Effector memory CD8-positive, alpha-beta T cell (primary cell): ENCODE measurements around the gene PRPH2.

Source experiments
- ATAC-seq: fragments of 150-1000 bp; cut with Tn5 transposase; replicated peaks from 2 replicates; pipeline ENCODE4 v1.10.0; 2021; ENCODE audit warnings: mild to moderate bottlenecking, moderate library complexity
- DNase-seq, 3 experiments: peaks; one replicate each; pipeline ENCODE4 v3.0.0; 2021
- H3K27ac Mint-ChIP-seq, 2 donors: one replicate each; pipeline ENCODE4 v1.8.0; 2022; ENCODE audit warnings: mild to moderate bottlenecking in 2 of 2, mixed read lengths in 2 of 2, moderate library complexity in 2 of 2
- H3K27me3 Mint-ChIP-seq, 2 donors: one replicate each; pipeline ENCODE4 v1.8.0; 2022; ENCODE audit warnings: mixed read lengths in 2 of 2
- H3K36me3 Mint-ChIP-seq: one replicate; pipeline ENCODE4 v1.8.0; 2022; ENCODE audit warnings: mild to moderate bottlenecking, moderate library complexity, mixed read lengths; ENCODE audit not compliant: insufficient read depth
- H3K4me1 Mint-ChIP-seq, 2 donors: one replicate each; pipeline ENCODE4 v1.8.0; 2022; ENCODE audit warnings: low read depth in 2 of 2, mixed read lengths in 2 of 2
- H3K4me3 Mint-ChIP-seq, 2 donors: one replicate each; pipeline ENCODE4 v1.8.0; 2022; ENCODE audit warnings: mild to moderate bottlenecking in 2 of 2, mixed read lengths in 2 of 2, moderate library complexity in 2 of 2
- H3K9me3 Mint-ChIP-seq, 2 donors: one replicate each; pipeline ENCODE4 v1.8.0; 2022; ENCODE audit warnings: mixed read lengths in 2 of 2

PRPH2 gene

DNA sequence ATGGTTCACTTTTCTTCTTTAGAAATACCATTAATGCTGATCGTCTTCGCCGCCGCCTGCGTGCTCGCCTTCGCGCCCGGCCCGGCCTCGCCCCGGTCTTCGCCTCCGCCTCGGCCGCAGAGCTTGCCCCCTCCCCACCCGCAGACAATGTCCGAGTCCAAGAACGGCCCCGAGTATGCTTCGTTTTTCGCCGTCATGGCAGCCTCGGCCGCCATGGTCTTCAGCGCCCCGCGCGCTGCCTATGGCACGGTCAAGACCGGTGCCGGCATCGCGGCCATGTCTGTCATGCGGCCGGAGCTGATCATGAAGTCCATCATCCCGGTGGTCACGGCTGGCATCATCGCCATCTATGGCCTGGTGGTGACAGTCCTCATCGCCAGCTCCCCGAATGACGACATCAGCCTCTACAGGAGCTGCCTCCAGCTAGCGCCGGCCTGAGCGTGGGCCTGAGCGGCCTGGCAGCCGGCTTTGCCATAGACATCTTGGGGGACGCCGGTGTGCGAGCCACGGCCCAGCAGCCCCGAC lies 4.8 kb upstream of the PRPH2 start:
- H3K4me3 Mint-ChIP-seq: peak overlapping the region; percentile 78 to 79
- no peak for ATAC-seq
- H3K27ac Mint-ChIP-seq: peak overlapping the region; percentile 82 to 89
- no peaks in the 10 kb centered on the region for H3K9me3 Mint-ChIP-seq
- H3K4me1 Mint-ChIP-seq: peaks cover 18 to 19% of the 10 kb centered on the region in 2 donors
- H3K27me3 Mint-ChIP-seq: no peaks in the 10 kb centered on the region
- peaks cover 6% of the 10 kb centered on the region for H3K36me3 Mint-ChIP-seq
- DNase-seq: no peak

- Mint-ChIP-seq H3K9me3 (no peaks in the 10 kb centered on the region), H3K27me3 (no peaks in the 10 kb centered on the region), H3K27ac (peak overlapping the region; percentile 82 to 89), H3K4me3 (peak overlapping the region; percentile 78 to 79), H3K36me3 (peaks cover 6% of the 10 kb centered on the region), H3K4me1 (peaks cover 18 to 19% of the 10 kb centered on the region in 2 donors)
- DNase-seq (peak; percentile 61 to 68 (median 65)), ATAC-seq (peak; percentile 98)
These were observed 4.2 kb upstream of the PRPH2 start for GRCh38 chr6:42726485-42727086.

- peaks cover 6% of the 10 kb centered on the region for H3K36me3 Mint-ChIP-seq
- peak overlapping the region; percentile 78 to 79 for H3K4me3 Mint-ChIP-seq
- no peak for ATAC-seq
- no peaks in the 10 kb centered on the region for H3K9me3 Mint-ChIP-seq
- no peak for DNase-seq
- H3K4me1 Mint-ChIP-seq: peaks cover 18 to 19% of the 10 kb centered on the region in 2 donors
- H3K27me3 Mint-ChIP-seq: no peaks in the 10 kb centered on the region
- H3K27ac Mint-ChIP-seq: peak overlapping the region; percentile 82 to 89
These were observed 3.6 kb upstream of the PRPH2 start for GRCh38 chr6:42726026-42726425.

- Mint-ChIP-seq H3K9me3 (no peaks in the 10 kb centered on the region), H3K27ac (peak overlapping the region in 1 of 2 donors; percentile 49), H3K4me1 (peaks cover 18 to 19% of the 10 kb centered on the region in 2 donors), H3K4me3 (no peak overlapping the region), H3K27me3 (peaks cover 0 to 9% of the 10 kb centered on the region in 2 donors), H3K36me3 (peaks cover 6% of the 10 kb centered on the region)
- no peak for DNase-seq
- ATAC-seq: no peak
These were observed 2.4 kb upstream of the PRPH2 start for GRCh38 chr6:42724825-42725224.

DNA sequence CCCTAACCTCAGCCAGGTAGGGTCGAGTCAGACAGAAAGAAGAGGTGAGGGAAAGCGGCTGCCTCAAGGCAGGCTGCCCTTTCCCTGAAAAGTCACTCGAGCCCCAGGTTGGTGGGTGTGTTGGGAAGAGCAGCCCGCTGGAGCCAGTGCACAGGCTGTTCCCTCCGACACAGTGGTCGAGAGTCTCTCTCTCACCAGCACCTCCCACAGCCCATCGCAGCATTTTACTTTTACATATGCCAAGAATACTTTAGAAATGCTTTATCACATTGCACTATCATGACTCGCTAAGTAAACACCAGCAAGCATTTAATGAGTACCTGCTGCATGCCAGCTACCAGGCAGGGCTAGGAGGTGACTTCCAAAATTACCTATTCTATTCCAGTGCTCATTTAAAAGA lies 1.7 kb downstream of the PRPH2 start:
- no peak overlapping the region for H3K4me3 Mint-ChIP-seq
- ATAC-seq (no peak), DNase-seq (no peak)
- peaks cover 0 to 9% of the 10 kb centered on the region in 2 donors for H3K27me3 Mint-ChIP-seq
- H3K27ac Mint-ChIP-seq: no peak overlapping the region
- no peaks in the 10 kb centered on the region for H3K9me3 Mint-ChIP-seq
- H3K4me1 Mint-ChIP-seq: peaks cover 0 to under 1% of the 10 kb centered on the region in 2 donors
- H3K36me3 Mint-ChIP-seq: no peaks in the 10 kb centered on the region

GRCh38 chr6:42715871-42716270 lies 6.5 kb downstream of the PRPH2 start:
- no peaks in the 10 kb centered on the region for H3K4me1 Mint-ChIP-seq
- H3K27ac Mint-ChIP-seq: no peak overlapping the region
- H3K36me3 Mint-ChIP-seq: no peaks in the 10 kb centered on the region
- DNase-seq (no peak), ATAC-seq (no peak)
- H3K9me3 Mint-ChIP-seq: no peaks in the 10 kb centered on the region
- no peak overlapping the region for H3K4me3 Mint-ChIP-seq
- peaks cover 0 to 10% of the 10 kb centered on the region in 2 donors for H3K27me3 Mint-ChIP-seq

GRCh38 chr6:42714098-42714761 lies 8.2 kb downstream of the PRPH2 start:
- peaks cover 0 to 5% of the 10 kb centered on the region in 2 donors for H3K27me3 Mint-ChIP-seq
- ATAC-seq: no peak
- H3K27ac Mint-ChIP-seq: no peak overlapping the region
- H3K4me3 Mint-ChIP-seq: no peak overlapping the region
- DNase-seq: no peak
- no peaks in the 10 kb centered on the region for H3K36me3 Mint-ChIP-seq
- no peaks in the 10 kb centered on the region for H3K9me3 Mint-ChIP-seq
- H3K4me1 Mint-ChIP-seq: no peaks in the 10 kb centered on the region

DNA sequence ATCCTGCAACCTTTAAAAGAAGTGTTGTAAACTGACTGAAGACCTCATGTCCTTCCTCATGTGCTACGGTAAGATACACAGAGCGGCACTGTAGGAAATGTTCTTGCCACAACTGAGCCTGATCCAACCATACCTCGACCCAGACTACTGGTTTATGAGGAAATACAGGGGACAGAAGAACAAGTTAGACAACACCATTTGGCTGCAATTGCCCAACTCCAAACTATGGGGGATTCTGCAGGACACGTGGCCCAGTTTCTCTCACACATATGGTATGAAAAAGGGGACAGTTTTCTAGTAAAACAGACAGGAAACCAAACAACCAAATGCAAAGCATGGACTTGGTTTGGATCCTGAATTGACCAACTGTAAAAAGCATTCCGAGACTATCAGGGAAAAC lies 10.5 kb downstream of the PRPH2 start:
- no peak overlapping the region for H3K4me3 Mint-ChIP-seq
- no peak overlapping the region for H3K27ac Mint-ChIP-seq
- H3K27me3 Mint-ChIP-seq: peaks cover 0 to 12% of the 10 kb centered on the region in 2 donors
- ATAC-seq: no peak
- no peaks in the 10 kb centered on the region for H3K36me3 Mint-ChIP-seq
- no peaks in the 10 kb centered on the region for H3K4me1 Mint-ChIP-seq
- DNase-seq: no peak
- H3K9me3 Mint-ChIP-seq: no peaks in the 10 kb centered on the region

DNA sequence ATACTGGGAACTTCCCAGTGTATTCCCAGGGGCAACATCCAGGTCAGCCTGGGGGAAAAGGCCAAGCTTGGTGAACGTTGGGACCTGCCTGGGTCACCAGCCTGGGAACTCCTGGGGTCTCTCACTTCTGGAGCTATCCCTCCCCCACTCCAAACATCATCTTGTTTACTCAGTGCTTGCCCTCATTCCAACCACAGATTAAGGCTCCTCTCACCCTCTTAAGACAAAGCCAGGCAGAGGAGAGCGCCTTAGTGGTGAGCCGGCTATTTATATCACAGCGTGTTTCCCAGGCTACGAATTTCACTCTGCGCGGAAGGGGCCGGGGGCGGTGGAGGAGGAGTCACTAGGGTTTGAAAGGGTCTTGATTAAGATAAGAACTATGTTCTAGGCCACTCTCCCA lies 12.1 kb downstream of the PRPH2 start:
- Mint-ChIP-seq H3K36me3 (no peaks in the 10 kb centered on the region), H3K4me3 (no peak overlapping the region), H3K27me3 (peaks cover 0 to 12% of the 10 kb centered on the region in 2 donors), H3K4me1 (no peaks in the 10 kb centered on the region), H3K9me3 (no peaks in the 10 kb centered on the region), H3K27ac (no peak overlapping the region)
- DNase-seq (no peak), ATAC-seq (no peak)

- no peak overlapping the region for H3K4me3 Mint-ChIP-seq
- H3K36me3 Mint-ChIP-seq: no peaks in the 10 kb centered on the region
- DNase-seq (no peak), ATAC-seq (no peak)
- H3K9me3 Mint-ChIP-seq: no peaks in the 10 kb centered on the region
- H3K27ac Mint-ChIP-seq: no peak overlapping the region
- H3K27me3 Mint-ChIP-seq: peaks cover 0 to 12% of the 10 kb centered on the region in 2 donors
- H3K4me1 Mint-ChIP-seq: no peaks in the 10 kb centered on the region
These were observed 12.5 kb downstream of the PRPH2 start for GRCh38 chr6:42709871-42710270.

DNA sequence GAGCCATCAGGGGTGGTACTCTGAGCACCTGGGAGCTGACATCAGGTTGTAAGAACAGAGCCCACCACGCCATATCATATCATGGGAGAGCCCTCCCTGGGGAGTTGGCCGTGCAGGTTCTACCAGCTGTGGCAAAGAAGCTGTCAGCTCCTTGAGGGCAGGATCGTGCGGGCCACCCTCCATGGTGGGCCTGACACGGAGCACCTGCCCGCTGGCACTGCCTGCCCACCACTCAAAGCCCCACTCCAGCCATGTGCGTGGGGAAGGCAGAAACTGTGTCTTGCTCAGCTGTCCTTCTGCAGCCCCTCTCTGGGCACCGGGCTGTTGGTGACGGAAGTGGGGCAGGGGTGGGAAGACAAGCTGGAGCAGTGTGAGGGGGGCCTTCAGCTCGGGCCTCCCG lies 14.3 kb downstream of the PRPH2 start:
- Mint-ChIP-seq H3K9me3 (no peaks in the 10 kb centered on the region), H3K4me1 (no peaks in the 10 kb centered on the region), H3K4me3 (no peak overlapping the region), H3K27ac (no peak overlapping the region), H3K27me3 (peaks cover 0 to 12% of the 10 kb centered on the region in 2 donors), H3K36me3 (peaks cover 5% of the 10 kb centered on the region)
- ATAC-seq: no peak
- DNase-seq: no peak

- Mint-ChIP-seq H3K9me3 (no peaks in the 10 kb centered on the region), H3K4me1 (no peaks in the 10 kb centered on the region), H3K36me3 (peaks cover 5% of the 10 kb centered on the region), H3K27me3 (peaks cover 0 to 12% of the 10 kb centered on the region in 2 donors), H3K27ac (no peak overlapping the region), H3K4me3 (no peak overlapping the region)
- ATAC-seq (no peak), DNase-seq (no peak)
These were observed 14.8 kb downstream of the PRPH2 start for GRCh38 chr6:42707595-42707994.

GRCh38 chr6:42704937-42705374 lies 17.4 kb downstream of the PRPH2 start:
- H3K9me3 Mint-ChIP-seq: no peaks in the 10 kb centered on the region
- no peak overlapping the region for H3K27ac Mint-ChIP-seq
- peaks cover 0 to 6% of the 10 kb centered on the region in 2 donors for H3K27me3 Mint-ChIP-seq
- H3K36me3 Mint-ChIP-seq: peaks cover 5% of the 10 kb centered on the region
- no peak overlapping the region for H3K4me3 Mint-ChIP-seq
- H3K4me1 Mint-ChIP-seq: no peaks in the 10 kb centered on the region
- DNase-seq (no peak), ATAC-seq (no peak)
